Measurements from ENCODE around the gene INTS15. TPM values are rescaled to one million over a fixed set of nuclear protein-coding genes. Genes with fewer than 3 reads are reported as not detected.

INTS15 gene
- total RNA-seq, 2 experiments from 2014 or later, result 33.0 to 40.9 TPM

DNA sequence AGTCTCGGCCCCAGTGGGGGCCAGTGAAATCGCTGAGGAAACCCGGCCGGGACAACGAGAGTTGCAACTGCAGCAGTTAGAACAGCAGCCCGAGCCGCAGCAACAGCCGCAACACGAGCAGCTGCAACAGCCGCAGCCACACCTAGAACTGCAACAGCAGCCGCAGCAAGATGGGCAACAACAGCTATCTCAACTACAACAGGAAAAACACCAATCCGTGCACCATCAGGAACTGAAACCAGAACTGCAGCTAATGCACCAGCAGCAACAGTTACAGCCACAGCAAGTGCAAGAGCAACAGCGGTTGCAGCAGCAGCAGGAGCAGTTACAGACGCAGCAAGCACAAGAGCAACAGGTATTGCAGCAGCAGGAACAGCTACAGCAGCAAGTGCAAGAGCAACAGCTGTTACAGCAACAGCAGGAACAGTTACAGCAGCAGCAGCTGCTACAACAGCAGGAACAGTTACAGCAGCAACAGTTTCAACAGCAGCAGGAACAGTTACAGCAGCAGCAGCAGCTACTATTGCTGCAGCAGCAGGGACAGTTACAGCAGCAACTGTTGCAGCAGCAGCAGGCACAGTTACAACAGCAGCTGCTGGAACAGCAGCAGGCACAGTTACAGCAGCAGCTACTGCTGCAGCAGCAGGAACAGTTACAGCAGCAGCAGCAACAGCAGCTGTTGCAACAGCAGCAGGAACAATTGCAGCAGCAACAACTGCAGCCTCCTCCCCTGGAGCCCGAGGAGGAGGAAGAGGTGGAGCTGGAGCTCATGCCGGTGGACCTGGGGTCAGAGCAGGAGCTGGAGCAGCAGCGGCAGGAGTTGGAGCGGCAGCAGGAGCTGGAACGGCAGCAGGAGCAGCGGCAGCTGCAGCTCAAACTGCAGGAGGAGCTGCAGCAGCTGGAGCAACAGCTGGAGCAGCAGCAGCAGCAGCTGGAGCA is 31.6 kb downstream of the INTS15 start:
- POLR2A ChIA-PET, result interaction anchor here (0.5 to 1.1 kb wide), 8 partner anchors 12 to 136 kb away, joined by 3 to 4 read pairs (median 4); no protein-coding TSS in a partner anchor
- CTCF ChIA-PET (ENCODE audit: unreplicated experiment), result interaction anchor here (0.6 kb wide), 1 partner anchor 212 kb away, joined by 3 read pairs; no protein-coding TSS in a partner anchor
- peak overlapping the region; percentile 79 for H3K4me2 ChIP-seq (ENCODE audit: low read length)
- no TSS peak for BruUV-seq (replicated peaks)
- H2AFZ ChIP-seq (ENCODE audit: low read length), result peak overlapping the region; percentile 96
- intact Hi-C loops (cut with micrococcal nuclease; ENCODE audit: unreplicated experiment), result loop anchor here (2.0 kb wide), 1 partner anchor 31 kb away; the partner anchor contains the start of gene INTS15
- H3K4me3 ChIP-seq (ENCODE audit: low read depth, low read length, poor library complexity, severe bottlenecking), result peak overlapping the region; percentile 50
- H3K36me3 ChIP-seq (ENCODE audit: insufficient read depth, low read length), result no peaks in the 10 kb centered on the region
- H3K79me2 ChIP-seq (ENCODE audit: insufficient read depth, low read depth, low read length), result no peaks in the 10 kb centered on the region
- H3K9me2 ChIP-seq (ENCODE audit: insufficient read depth, low read length), result no peaks in the 10 kb centered on the region
- no peak for TF ChIP-seq EZH2phosphoT487 (IDR thresholded peaks at IDR 0.05; ENCODE audit: borderline replicate concordance, low read depth, low read length)
- TF ChIP-seq, protein P1, sequence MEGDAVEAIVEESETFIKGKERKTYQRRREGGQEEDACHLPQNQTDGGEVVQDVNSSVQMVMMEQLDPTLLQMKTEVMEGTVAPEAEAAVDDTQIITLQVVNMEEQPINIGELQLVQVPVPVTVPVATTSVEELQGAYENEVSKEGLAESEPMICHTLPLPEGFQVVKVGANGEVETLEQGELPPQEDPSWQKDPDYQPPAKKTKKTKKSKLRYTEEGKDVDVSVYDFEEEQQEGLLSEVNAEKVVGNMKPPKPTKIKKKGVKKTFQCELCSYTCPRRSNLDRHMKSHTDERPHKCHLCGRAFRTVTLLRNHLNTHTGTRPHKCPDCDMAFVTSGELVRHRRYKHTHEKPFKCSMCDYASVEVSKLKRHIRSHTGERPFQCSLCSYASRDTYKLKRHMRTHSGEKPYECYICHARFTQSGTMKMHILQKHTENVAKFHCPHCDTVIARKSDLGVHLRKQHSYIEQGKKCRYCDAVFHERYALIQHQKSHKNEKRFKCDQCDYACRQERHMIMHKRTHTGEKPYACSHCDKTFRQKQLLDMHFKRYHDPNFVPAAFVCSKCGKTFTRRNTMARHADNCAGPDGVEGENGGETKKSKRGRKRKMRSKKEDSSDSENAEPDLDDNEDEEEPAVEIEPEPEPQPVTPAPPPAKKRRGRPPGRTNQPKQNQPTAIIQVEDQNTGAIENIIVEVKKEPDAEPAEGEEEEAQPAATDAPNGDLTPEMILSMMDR (conservative IDR thresholded peaks at IDR 0.05; ENCODE audit: low read length), result no peak
- H4K20me1 ChIP-seq (ENCODE audit: insufficient read depth, low read length), result no peaks in the 10 kb centered on the region
- H3K9me3 ChIP-seq (ENCODE audit: low read length), result no peaks in the 10 kb centered on the region
- H3K4me1 ChIP-seq (ENCODE audit: insufficient read depth, low read length, poor library complexity, severe bottlenecking), result peaks cover 41% of the 10 kb centered on the region
- peak overlapping the region; percentile 20 for H3K27ac ChIP-seq (ENCODE audit: low read depth, low read length, poor library complexity, severe bottlenecking)
- peak; percentile 76 for DNase-seq (ENCODE audit: low spot score)

DNA sequence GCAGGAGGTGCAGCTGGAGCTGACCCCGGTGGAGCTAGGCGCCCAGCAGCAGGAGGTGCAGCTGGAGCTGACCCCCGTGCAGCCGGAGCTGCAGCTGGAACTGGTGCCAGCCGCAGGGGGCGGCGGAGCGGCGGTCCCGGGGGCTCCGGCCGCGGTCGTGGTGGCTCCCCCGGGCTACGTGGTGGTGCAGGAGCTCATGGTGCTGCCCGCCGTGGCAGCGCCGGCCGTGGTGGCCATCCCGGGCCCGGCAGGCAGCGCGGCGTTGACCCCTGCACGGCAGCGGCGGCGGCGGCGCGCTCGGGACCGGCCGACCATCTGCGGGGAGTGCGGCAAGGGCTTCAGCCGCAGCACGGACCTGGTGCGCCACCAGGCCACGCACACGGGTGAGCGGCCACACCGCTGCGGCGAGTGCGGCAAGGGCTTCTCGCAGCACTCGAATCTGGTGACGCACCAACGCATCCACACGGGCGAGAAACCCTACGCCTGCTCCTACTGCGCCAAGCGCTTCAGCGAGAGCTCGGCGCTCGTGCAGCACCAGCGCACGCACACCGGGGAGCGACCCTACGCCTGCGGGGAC is 32.4 kb downstream of the INTS15 start:
- Histone ChIP-seq H4K20me1 (ENCODE audit: insufficient read depth, low read length) (no peaks in the 10 kb centered on the region), H3K9me2 (ENCODE audit: insufficient read depth, low read length) (no peaks in the 10 kb centered on the region), H3K36me3 (ENCODE audit: insufficient read depth, low read length) (no peaks in the 10 kb centered on the region), H3K79me2 (ENCODE audit: insufficient read depth, low read depth, low read length) (no peaks in the 10 kb centered on the region), H3K4me3 (ENCODE audit: low read depth, low read length, poor library complexity, severe bottlenecking) (no peak overlapping the region), H3K9me3 (ENCODE audit: low read length) (no peaks in the 10 kb centered on the region), H3K27ac (ENCODE audit: low read depth, low read length, poor library complexity, severe bottlenecking) (no peak overlapping the region), H3K4me1 (ENCODE audit: insufficient read depth, low read length, poor library complexity, severe bottlenecking) (peaks cover 41% of the 10 kb centered on the region), H3K4me2 (ENCODE audit: low read length) (no peak overlapping the region), H2AFZ (ENCODE audit: low read length) (no peak overlapping the region)
- CTCF ChIA-PET (ENCODE audit: unreplicated experiment), result no interaction called here
- no TSS peak for BruUV-seq (replicated peaks)
- no peak for DNase-seq (ENCODE audit: low spot score)
- POLR2A ChIA-PET, result interaction anchor here (0.5 to 1.1 kb wide), 4 partner anchors 10 to 41 kb away, joined by 3 to 4 read pairs (median 4); no protein-coding TSS in a partner anchor
- intact Hi-C loops (cut with micrococcal nuclease; ENCODE audit: unreplicated experiment), result no loop called here
- TF ChIP-seq, protein P1 (conservative IDR thresholded peaks at IDR 0.05; ENCODE audit: low read length), result no peak
- TF ChIP-seq EZH2phosphoT487 (IDR thresholded peaks at IDR 0.05; ENCODE audit: borderline replicate concordance, low read depth, low read length), result no peak
